Liver (tissue), 9 donors: ENCODE measurements around the gene ASIC4. TPM values are rescaled to one million over a fixed set of nuclear protein-coding genes. Genes with fewer than 3 reads are reported as not detected.

Experiments
- DNase-seq: peaks from one replicate; pipeline ENCODE4 v3.0.0-alpha.2; 2017; ENCODE audit warnings: low spot score
- H3K27ac ChIP-seq, 2 donors: one replicate each; pipeline ENCODE4 v1.7.0; 2013; ENCODE audit warnings: inconsistent platforms in 2 of 2, low read length in 2 of 2, control low read depth in 1 of 2, low read depth in 1 of 2, mild to moderate bottlenecking in 1 of 2
- H3K27me3 ChIP-seq, 4 donors: one replicate each; pipeline versions ENCODE4 v1.6.1 to v1.7.0; 2013; ENCODE audit warnings: low read length in 3 of 4, inconsistent platforms in 1 of 4, mild to moderate bottlenecking in 1 of 4, moderate library complexity in 1 of 4; ENCODE audit not compliant: control insufficient read depth in 4 of 4, insufficient read depth in 4 of 4
- H3K36me3 ChIP-seq, 4 donors: one replicate each; pipeline versions ENCODE4 v1.6.1 to v1.7.0; 2013; ENCODE audit warnings: low read length in 3 of 4, mild to moderate bottlenecking in 3 of 4, low read depth in 1 of 4, moderate library complexity in 1 of 4; ENCODE audit not compliant: control insufficient read depth in 4 of 4, insufficient read depth in 3 of 4
- H3K4me1 ChIP-seq, 4 donors: one replicate each; pipeline versions ENCODE4 v1.6.1 to v1.7.0; 2013; ENCODE audit warnings: low read length in 3 of 4, mild to moderate bottlenecking in 3 of 4, moderate library complexity in 1 of 4; ENCODE audit not compliant: control insufficient read depth in 4 of 4, insufficient read depth in 4 of 4
- H3K4me3 ChIP-seq, 3 donors: one replicate each; pipeline versions ENCODE4 v1.6.1 to v1.7.0; 2013; ENCODE audit warnings: low read length in 3 of 3, control low read depth in 1 of 3, low read depth in 1 of 3, mild to moderate bottlenecking in 1 of 3
- H3K9ac ChIP-seq, 2 donors: one replicate each; pipeline ENCODE4 v1.7.0; 2013; ENCODE audit warnings: low read length in 2 of 2, mild to moderate bottlenecking in 2 of 2, moderate library complexity in 2 of 2, control low read depth in 1 of 2, low read depth in 1 of 2
- H3K9me3 ChIP-seq, 4 donors: one replicate each; pipeline versions ENCODE4 v1.6.1 to v1.7.0; 2013; ENCODE audit warnings: low read length in 3 of 4; ENCODE audit not compliant: control insufficient read depth in 4 of 4
- EGR1 ChIP-seq, 2 donors: IDR thresholded peaks; 2 replicates each; pipeline ENCODE4 v1.6.1; 2016 to 2018; ENCODE audit warnings: antibody characterized with exemption in 2 of 2, low read depth in 2 of 2
- FOXA1 ChIP-seq: IDR thresholded peaks from 2 replicates; pipeline ENCODE4 v1.6.1; 2016; ENCODE audit warnings: antibody characterized with exemption
- FOXA2 ChIP-seq: IDR thresholded peaks from 2 replicates; pipeline ENCODE4 v1.6.1; 2016; ENCODE audit warnings: antibody characterized with exemption
- GABPA ChIP-seq, 2 donors: IDR thresholded peaks in 1 of 2; conservative IDR thresholded peaks in 1 of 2; 2 replicates each; pipeline ENCODE4 v1.6.1; 2016; ENCODE audit warnings: antibody characterized with exemption in 2 of 2, mild to moderate bottlenecking in 1 of 2, moderate library complexity in 1 of 2
- HNF4A ChIP-seq, 2 donors: conservative IDR thresholded peaks; 2 replicates each; pipeline ENCODE4 v1.6.1; 2016; ENCODE audit warnings: antibody characterized with exemption in 2 of 2, mild to moderate bottlenecking in 2 of 2
- HNF4G ChIP-seq: IDR thresholded peaks from 2 replicates; pipeline ENCODE4 v1.6.1; 2016; ENCODE audit warnings: antibody characterized with exemption
- JUND ChIP-seq, 2 donors: IDR thresholded peaks; 2 replicates each; pipeline ENCODE4 v1.6.1; 2016; ENCODE audit warnings: antibody characterized with exemption in 2 of 2
- NR2F2 ChIP-seq: IDR thresholded peaks from 2 replicates; pipeline ENCODE4 v1.6.1; 2016; ENCODE audit warnings: antibody characterized with exemption
- RAD21 ChIP-seq, 2 donors: IDR thresholded peaks; 2 replicates each; pipeline ENCODE4 v1.6.1; 2016; ENCODE audit warnings: antibody characterized with exemption in 2 of 2, mild to moderate bottlenecking in 2 of 2
- RXRA ChIP-seq, 2 donors: IDR thresholded peaks; 2 replicates each; pipeline ENCODE4 v1.6.1; 2017 to 2018; ENCODE audit warnings: antibody characterized with exemption in 2 of 2, mild to moderate bottlenecking in 1 of 2
- SP1 ChIP-seq: IDR thresholded peaks from 2 replicates; pipeline ENCODE4 v1.6.1; 2018; ENCODE audit warnings: antibody characterized with exemption, mild to moderate bottlenecking
- TAF1 ChIP-seq: conservative IDR thresholded peaks from 2 replicates; pipeline ENCODE4 v1.6.1; 2016; ENCODE audit warnings: antibody characterized with exemption, mild to moderate bottlenecking
- YY1 ChIP-seq: IDR thresholded peaks from 2 replicates; pipeline ENCODE4 v1.6.1; 2016; ENCODE audit warnings: antibody characterized with exemption, mild to moderate bottlenecking
- WGBS: extraction: QIAGEN DNeasy Blood & Tissue Kit; methylation state at CpG from one replicate; pipeline ENCODE4 v1.1.7; 2013; 5-methylcytosine and 5-hydroxymethylcytosine counted together
- polyA plus RNA-seq, 2 donors: library from polyadenylated mRNA; stranded (reverse) in 1 of 2; unstranded in 1 of 2; fragments of 200-250 nt in 1 of 2; fragments of >200 nt in 1 of 2; fragmentation: Nextera tagmentation in 1 of 2; extraction: Ambion mirVana in 1 of 2; gene quantifications; one replicate each; pipeline versions ENCODE4 v1.2.1 to v1.2.3, GENCODE V29; 2013 to 2015
- total RNA-seq, 2 donors: library from RNA; depleted of rRNA; stranded (reverse); fragments of >200 nt; gene quantifications; one replicate each; pipeline ENCODE4 v1.2.3, GENCODE V29; 2014
- TF ChIP-seq, protein P1 (sequence below): fragments of 150-350 bp; IDR thresholded peaks from 2 replicates; pipeline ENCODE4 v1.5.1; 2017; ENCODE audit warnings: improper control_type of control experiment, low read depth, low read length; ENCODE audit not compliant: missing input control
- TF ChIP-seq, protein P2 (sequence below): IDR thresholded peaks from 2 replicates; pipeline ENCODE4 v1.6.1; 2016; ENCODE audit warnings: antibody characterized with exemption
- TF ChIP-seq, protein P3 (sequence below): IDR thresholded peaks from 2 replicates; pipeline ENCODE4 v1.6.1; 2016; ENCODE audit warnings: antibody characterized with exemption
- TF ChIP-seq, protein P4 (sequence below): IDR thresholded peaks from 2 replicates; pipeline ENCODE4 v1.6.1; 2016; ENCODE audit warnings: antibody characterized with exemption
- TF ChIP-seq, protein P5 (sequence below): IDR thresholded peaks from 2 replicates; pipeline ENCODE4 v1.6.1; 2016; ENCODE audit warnings: antibody characterized with exemption, mild to moderate bottlenecking
- donor health status: healthy.
- donor health status: healthy.
- donor health status: healthy.
- donor health status: healthy.
- donor health status: healthy.

ASIC4 gene
- total and polyA plus RNA-seq, 4 donors, result 0.08 to 1.5 TPM; not detected in 2

DNA sequence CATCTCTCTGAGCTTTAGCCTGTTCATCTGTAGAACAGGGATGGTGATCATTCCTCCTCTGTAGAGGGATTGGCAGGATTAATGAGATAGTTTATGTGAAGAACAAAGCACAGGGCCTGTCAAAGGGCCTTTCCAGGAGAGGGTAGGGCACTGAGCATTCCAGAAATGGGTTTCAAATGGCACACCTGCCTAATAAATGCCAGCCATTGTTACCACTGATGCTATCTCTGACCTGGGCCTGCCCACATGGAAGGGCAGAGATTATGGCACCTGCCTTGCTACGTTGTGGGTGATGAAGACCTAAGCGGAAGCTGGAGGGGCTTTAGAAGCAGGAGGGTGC, 46.6 kb upstream of the ASIC4 start:
- H3K27me3 ChIP-seq, result no peaks in the 10 kb centered on the region
- H3K4me3 ChIP-seq, result no peak overlapping the region
- TF ChIP-seq, protein P1, sequence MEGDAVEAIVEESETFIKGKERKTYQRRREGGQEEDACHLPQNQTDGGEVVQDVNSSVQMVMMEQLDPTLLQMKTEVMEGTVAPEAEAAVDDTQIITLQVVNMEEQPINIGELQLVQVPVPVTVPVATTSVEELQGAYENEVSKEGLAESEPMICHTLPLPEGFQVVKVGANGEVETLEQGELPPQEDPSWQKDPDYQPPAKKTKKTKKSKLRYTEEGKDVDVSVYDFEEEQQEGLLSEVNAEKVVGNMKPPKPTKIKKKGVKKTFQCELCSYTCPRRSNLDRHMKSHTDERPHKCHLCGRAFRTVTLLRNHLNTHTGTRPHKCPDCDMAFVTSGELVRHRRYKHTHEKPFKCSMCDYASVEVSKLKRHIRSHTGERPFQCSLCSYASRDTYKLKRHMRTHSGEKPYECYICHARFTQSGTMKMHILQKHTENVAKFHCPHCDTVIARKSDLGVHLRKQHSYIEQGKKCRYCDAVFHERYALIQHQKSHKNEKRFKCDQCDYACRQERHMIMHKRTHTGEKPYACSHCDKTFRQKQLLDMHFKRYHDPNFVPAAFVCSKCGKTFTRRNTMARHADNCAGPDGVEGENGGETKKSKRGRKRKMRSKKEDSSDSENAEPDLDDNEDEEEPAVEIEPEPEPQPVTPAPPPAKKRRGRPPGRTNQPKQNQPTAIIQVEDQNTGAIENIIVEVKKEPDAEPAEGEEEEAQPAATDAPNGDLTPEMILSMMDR, result no peak
- TF ChIP-seq JUND (IDR thresholded peaks at IDR 0.05) (no peak), FOXA1 (no peak), RXRA (IDR thresholded peaks at IDR 0.05) (no peak), HNF4G (no peak), TAF1 (no peak), FOXA2 (no peak), YY1 (no peak), GABPA (IDR thresholded peaks at IDR 0.05 in 1 of 2, conservative IDR thresholded peaks at IDR 0.05 in 1 of 2) (no peak), NR2F2 (no peak), EGR1 (IDR thresholded peaks at IDR 0.05; ENCODE audit: low read depth in 2 of 2) (no peak), HNF4A (conservative IDR thresholded peaks at IDR 0.05) (no peak), RAD21 (IDR thresholded peaks at IDR 0.05) (no peak), SP1 (no peak)
- TF ChIP-seq, protein P2, sequence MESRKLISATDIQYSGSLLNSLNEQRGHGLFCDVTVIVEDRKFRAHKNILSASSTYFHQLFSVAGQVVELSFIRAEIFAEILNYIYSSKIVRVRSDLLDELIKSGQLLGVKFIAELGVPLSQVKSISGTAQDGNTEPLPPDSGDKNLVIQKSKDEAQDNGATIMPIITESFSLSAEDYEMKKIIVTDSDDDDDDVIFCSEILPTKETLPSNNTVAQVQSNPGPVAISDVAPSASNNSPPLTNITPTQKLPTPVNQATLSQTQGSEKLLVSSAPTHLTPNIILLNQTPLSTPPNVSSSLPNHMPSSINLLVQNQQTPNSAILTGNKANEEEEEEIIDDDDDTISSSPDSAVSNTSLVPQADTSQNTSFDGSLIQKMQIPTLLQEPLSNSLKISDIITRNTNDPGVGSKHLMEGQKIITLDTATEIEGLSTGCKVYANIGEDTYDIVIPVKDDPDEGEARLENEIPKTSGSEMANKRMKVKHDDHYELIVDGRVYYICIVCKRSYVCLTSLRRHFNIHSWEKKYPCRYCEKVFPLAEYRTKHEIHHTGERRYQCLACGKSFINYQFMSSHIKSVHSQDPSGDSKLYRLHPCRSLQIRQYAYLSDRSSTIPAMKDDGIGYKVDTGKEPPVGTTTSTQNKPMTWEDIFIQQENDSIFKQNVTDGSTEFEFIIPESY, result no peak
- TF ChIP-seq, protein P3, sequence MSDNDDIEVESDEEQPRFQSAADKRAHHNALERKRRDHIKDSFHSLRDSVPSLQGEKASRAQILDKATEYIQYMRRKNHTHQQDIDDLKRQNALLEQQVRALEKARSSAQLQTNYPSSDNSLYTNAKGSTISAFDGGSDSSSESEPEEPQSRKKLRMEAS, result no peak
- TF ChIP-seq, protein P4, sequence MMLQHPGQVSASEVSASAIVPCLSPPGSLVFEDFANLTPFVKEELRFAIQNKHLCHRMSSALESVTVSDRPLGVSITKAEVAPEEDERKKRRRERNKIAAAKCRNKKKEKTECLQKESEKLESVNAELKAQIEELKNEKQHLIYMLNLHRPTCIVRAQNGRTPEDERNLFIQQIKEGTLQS, result no peak
- TF ChIP-seq, protein P5, sequence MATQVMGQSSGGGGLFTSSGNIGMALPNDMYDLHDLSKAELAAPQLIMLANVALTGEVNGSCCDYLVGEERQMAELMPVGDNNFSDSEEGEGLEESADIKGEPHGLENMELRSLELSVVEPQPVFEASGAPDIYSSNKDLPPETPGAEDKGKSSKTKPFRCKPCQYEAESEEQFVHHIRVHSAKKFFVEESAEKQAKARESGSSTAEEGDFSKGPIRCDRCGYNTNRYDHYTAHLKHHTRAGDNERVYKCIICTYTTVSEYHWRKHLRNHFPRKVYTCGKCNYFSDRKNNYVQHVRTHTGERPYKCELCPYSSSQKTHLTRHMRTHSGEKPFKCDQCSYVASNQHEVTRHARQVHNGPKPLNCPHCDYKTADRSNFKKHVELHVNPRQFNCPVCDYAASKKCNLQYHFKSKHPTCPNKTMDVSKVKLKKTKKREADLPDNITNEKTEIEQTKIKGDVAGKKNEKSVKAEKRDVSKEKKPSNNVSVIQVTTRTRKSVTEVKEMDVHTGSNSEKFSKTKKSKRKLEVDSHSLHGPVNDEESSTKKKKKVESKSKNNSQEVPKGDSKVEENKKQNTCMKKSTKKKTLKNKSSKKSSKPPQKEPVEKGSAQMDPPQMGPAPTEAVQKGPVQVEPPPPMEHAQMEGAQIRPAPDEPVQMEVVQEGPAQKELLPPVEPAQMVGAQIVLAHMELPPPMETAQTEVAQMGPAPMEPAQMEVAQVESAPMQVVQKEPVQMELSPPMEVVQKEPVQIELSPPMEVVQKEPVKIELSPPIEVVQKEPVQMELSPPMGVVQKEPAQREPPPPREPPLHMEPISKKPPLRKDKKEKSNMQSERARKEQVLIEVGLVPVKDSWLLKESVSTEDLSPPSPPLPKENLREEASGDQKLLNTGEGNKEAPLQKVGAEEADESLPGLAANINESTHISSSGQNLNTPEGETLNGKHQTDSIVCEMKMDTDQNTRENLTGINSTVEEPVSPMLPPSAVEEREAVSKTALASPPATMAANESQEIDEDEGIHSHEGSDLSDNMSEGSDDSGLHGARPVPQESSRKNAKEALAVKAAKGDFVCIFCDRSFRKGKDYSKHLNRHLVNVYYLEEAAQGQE, result no peak
- no peak overlapping the region for H3K9ac ChIP-seq
- H3K4me1 ChIP-seq, result no peaks in the 10 kb centered on the region
- H3K36me3 ChIP-seq, result no peaks in the 10 kb centered on the region
- no peak for DNase-seq
- 84% methylated on average over 2 of the region's 2 CpGs for WGBS
- H3K27ac ChIP-seq, result no peak overlapping the region
- no peaks in the 10 kb centered on the region for H3K9me3 ChIP-seq
